ENCODE measurements around the gene CLIP2. TPM values are rescaled to one million over a fixed set of nuclear protein-coding genes. Genes with fewer than 3 reads are reported as not detected.
"Not testable (repeated sequence)": the region's sequence is repeated elsewhere in the genome, so short reads cannot be mapped to it uniquely, and the experiment has no call there.

The CLIP2 gene
- total RNA-seq, 6 experiments from 2014 or later: 27.9 to 37.5 (median 34.5) TPM

DNA sequence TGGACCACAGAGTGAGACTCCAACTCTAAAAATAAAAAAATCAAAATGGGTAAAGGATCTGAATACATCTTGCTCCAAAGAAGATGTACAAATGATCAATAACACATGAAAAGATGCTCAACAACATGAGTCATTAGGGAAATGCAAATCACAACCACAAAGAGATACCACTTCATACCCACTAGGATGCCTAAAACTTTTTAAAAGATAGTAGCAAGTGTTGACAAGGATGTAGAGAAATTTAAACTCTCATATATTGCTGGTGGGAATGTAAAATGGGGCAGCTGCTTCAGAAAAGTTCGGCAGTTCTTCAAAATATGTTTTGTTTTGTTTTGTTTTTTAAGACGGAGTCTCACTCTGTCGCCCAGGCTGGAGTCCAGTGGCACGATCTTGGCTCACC, 118.8 kb downstream of the CLIP2 start:
- no peak for TF ChIP-seq CTCF (IDR thresholded peaks at IDR 0.05)
- Mint-ChIP-seq H3K4me1 (ENCODE audit: low read depth) (peaks cover 7% of the 10 kb centered on the region), H3K36me3 (ENCODE audit: low read depth) (peaks cover 4% of the 10 kb centered on the region; the same call in 1 of the 2 replicates), H3K27ac (no peak overlapping the region), H3K27me3 (ENCODE audit: insufficient read depth) (peaks cover 4% of the 10 kb centered on the region; the same call in 1 of the 2 replicates), H3K9me3 (no peaks in the 10 kb centered on the region), H3K4me3 (no peak overlapping the region)
- DNase-seq: no peak

- peaks cover 7% of the 10 kb centered on the region for H3K4me1 Mint-ChIP-seq (ENCODE audit: low read depth)
- H3K9me3 Mint-ChIP-seq: no peaks in the 10 kb centered on the region
- TF ChIP-seq CTCF (IDR thresholded peaks at IDR 0.05): no peak
- DNase-seq: no peak
- peaks cover 4% of the 10 kb centered on the region; the same call in 1 of the 2 replicates for H3K27me3 Mint-ChIP-seq (ENCODE audit: insufficient read depth)
- H3K4me3 Mint-ChIP-seq: no peak overlapping the region
- no peak overlapping the region for H3K27ac Mint-ChIP-seq
- H3K36me3 Mint-ChIP-seq (ENCODE audit: low read depth): no peaks in the 10 kb centered on the region
Observed at GRCh38 chr7:74409571-74409970, 120.4 kb downstream of the CLIP2 start.

GRCh38 chr7:74410772-74411171, 121.6 kb downstream of the CLIP2 start:
- H3K4me1 Mint-ChIP-seq (ENCODE audit: low read depth): peaks cover 7% of the 10 kb centered on the region

DNA sequence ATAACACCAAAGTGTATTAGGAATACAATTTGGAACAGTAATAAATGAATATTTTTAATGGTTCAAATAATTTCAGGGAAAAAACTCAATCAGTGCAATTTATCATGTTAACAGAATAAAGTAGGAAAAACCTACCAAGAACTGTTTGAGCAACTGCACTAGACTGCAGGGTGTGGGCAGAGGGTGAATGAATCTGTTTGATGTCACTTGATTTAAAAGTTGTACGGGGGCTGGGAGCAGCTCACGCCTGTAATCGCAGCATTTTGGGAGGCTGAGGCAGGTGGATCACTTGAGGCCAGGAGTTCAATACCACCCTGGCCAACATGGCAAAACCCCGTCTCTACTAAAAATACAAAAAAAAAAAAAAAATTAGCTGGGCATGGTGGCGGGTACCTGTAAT, 122.4 kb downstream of the CLIP2 start:
- not testable (repeated sequence) for DNase-seq, H3K4me3 Mint-ChIP-seq

More at GRCh38 chr7:74410772-74411171, 121.6 kb downstream of the CLIP2 start:
- Mint-ChIP-seq H3K4me3 (no peak overlapping the region), H3K27me3 (ENCODE audit: insufficient read depth) (peaks cover 4% of the 10 kb centered on the region; the same call in 1 of the 2 replicates), H3K9me3 (no peaks in the 10 kb centered on the region), H3K27ac (no peak overlapping the region), H3K36me3 (ENCODE audit: low read depth) (no peaks in the 10 kb centered on the region)
- DNase-seq: no peak
- no peak for TF ChIP-seq CTCF (IDR thresholded peaks at IDR 0.05)

GRCh38 chr7:74412056-74412455, 122.8 kb downstream of the CLIP2 start:
- no peak for TF ChIP-seq CTCF (IDR thresholded peaks at IDR 0.05)

More for the DNA sequence above, 122.4 kb downstream of the CLIP2 start:
- H3K27me3 Mint-ChIP-seq (ENCODE audit: insufficient read depth); H3K9me3 Mint-ChIP-seq; H3K36me3 Mint-ChIP-seq (ENCODE audit: low read depth); H3K27ac Mint-ChIP-seq; H3K4me1 Mint-ChIP-seq (ENCODE audit: low read depth): not testable (repeated sequence)

GRCh38 chr7:74412603-74413002, 123.4 kb downstream of the CLIP2 start:
- DNase-seq: no peak
- Mint-ChIP-seq H3K36me3 (ENCODE audit: low read depth) (no peaks in the 10 kb centered on the region), H3K4me3 (no peak overlapping the region; the same call in 1 of the 2 replicates), H3K27me3 (ENCODE audit: insufficient read depth) (peaks cover 4% of the 10 kb centered on the region; the same call in 1 of the 2 replicates), H3K4me1 (ENCODE audit: low read depth) (peaks cover 12% of the 10 kb centered on the region), H3K9me3 (no peaks in the 10 kb centered on the region), H3K27ac (no peak overlapping the region)
- no peak for TF ChIP-seq CTCF (IDR thresholded peaks at IDR 0.05)

More at GRCh38 chr7:74412056-74412455, 122.8 kb downstream of the CLIP2 start:
- H3K4me1 Mint-ChIP-seq (ENCODE audit: low read depth): peaks cover 7% of the 10 kb centered on the region
- peaks cover 4% of the 10 kb centered on the region; the same call in 1 of the 2 replicates for H3K27me3 Mint-ChIP-seq (ENCODE audit: insufficient read depth)
- no peak overlapping the region for H3K27ac Mint-ChIP-seq
- H3K4me3 Mint-ChIP-seq: no peak overlapping the region
- no peaks in the 10 kb centered on the region for H3K9me3 Mint-ChIP-seq
- no peaks in the 10 kb centered on the region for H3K36me3 Mint-ChIP-seq (ENCODE audit: low read depth)
- no peak for DNase-seq

- H3K27ac Mint-ChIP-seq; H3K27me3 Mint-ChIP-seq (ENCODE audit: insufficient read depth); H3K4me1 Mint-ChIP-seq (ENCODE audit: low read depth); H3K4me3 Mint-ChIP-seq; DNase-seq; H3K9me3 Mint-ChIP-seq; H3K36me3 Mint-ChIP-seq (ENCODE audit: low read depth): not testable (repeated sequence)
Observed at GRCh38 chr7:74414595-74415333, 125.6 kb downstream of the CLIP2 start.
